Measurements from ENCODE around the gene UGT2B10.

Gene UGT2B10

DNA sequence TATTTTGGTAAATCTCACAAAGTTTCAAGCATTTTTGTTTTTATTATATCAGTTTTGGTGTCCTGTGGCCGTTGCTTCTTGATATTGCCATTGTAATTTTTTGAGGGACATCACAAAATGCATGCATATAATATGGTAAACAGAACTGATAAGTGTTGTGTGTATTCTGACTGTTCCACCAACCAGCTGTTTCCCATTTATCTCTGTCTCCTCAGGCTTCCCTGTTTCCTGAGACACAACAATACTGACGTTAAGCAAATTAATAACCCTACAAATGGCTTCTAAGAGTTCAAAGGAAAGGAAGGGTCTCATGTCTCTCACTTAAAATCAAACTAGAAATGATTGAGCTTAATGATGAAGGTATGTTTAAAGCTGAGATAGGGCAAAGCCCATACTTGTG is 40.0 kb downstream of the UGT2B10 start:
- Mint-ChIP-seq H3K4me1 (ENCODE audit: low read depth) (no peaks in the 10 kb centered on the region), H3K27me3 (ENCODE audit: low read depth) (no peaks in the 10 kb centered on the region), H3K27ac (no peak overlapping the region), H3K9me3 (no peaks in the 10 kb centered on the region), H3K4me3 (no peak overlapping the region), H3K36me3 (ENCODE audit: low read depth) (no peaks in the 10 kb centered on the region)
- DNase-seq (ENCODE audit: low spot score), result no peak

DNA sequence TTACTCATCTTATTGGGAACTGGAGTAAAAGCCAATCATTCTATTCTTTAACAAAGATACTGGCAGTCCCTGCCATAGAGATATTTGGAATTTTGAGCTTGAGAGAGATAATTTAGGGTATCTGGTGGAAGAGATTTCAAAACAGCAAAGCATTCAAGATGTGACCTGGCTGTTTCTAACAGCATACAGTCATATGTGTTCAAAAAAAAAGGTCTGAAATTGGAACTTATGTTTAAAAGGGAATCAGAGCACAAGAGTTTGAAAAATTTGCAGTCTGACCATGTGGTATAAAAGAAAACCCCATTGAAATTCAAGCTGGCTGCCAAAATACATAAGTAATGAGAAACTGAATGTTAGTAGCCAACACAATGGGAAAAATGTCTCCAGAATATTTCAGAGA is 42.2 kb downstream of the UGT2B10 start:
- no peaks in the 10 kb centered on the region for H3K9me3 Mint-ChIP-seq
- no peaks in the 10 kb centered on the region for H3K4me1 Mint-ChIP-seq (ENCODE audit: low read depth)
- no peak overlapping the region for H3K4me3 Mint-ChIP-seq
- H3K36me3 Mint-ChIP-seq (ENCODE audit: low read depth), result no peaks in the 10 kb centered on the region
- H3K27me3 Mint-ChIP-seq (ENCODE audit: low read depth), result no peaks in the 10 kb centered on the region
- no peak overlapping the region for H3K27ac Mint-ChIP-seq
- DNase-seq (ENCODE audit: low spot score), result no peak

DNA sequence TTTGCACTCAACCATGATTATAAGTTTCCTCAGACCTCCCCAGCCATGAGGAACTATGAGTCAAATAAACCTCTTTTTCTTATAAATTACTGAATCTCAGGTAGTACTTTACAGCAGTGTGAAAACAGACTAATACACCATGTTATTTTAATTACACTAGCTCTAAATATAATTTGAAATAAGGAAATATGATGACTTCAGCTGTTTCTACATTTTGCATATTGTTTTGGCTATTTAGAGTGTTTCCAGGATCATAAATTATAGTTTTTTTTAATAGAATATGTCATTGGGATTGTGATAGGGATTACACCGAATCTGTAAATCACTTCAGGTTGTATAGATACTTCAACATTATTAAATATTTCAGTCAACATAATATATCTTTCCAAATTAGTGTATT is 43.9 kb downstream of the UGT2B10 start:
- no peaks in the 10 kb centered on the region for H3K36me3 Mint-ChIP-seq (ENCODE audit: low read depth)
- H3K4me3 Mint-ChIP-seq, result no peak overlapping the region
- no peak overlapping the region for H3K27ac Mint-ChIP-seq
- H3K9me3 Mint-ChIP-seq, result no peaks in the 10 kb centered on the region
- DNase-seq (ENCODE audit: low spot score), result no peak
- no peaks in the 10 kb centered on the region for H3K4me1 Mint-ChIP-seq (ENCODE audit: low read depth)
- H3K27me3 Mint-ChIP-seq (ENCODE audit: low read depth), result no peaks in the 10 kb centered on the region

DNA sequence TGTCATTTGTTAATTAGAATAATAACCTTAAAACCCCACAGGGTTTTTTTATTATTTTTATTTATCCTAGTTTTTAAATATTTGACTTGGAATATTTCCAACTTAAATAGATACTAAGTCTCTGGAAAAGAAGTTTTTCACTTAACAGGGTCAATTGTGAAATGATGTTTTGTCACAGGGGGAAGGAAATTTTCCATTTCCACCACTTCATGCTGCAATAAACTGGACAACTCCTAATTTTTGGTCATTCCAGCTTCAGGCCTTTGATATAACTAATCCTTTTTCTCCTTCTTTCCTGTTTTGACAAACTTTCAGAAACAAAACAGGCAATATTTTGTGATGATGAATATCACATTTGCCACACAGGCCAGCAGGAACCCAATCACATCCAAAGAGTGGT is 45.3 kb downstream of the UGT2B10 start:
- Mint-ChIP-seq H3K4me1 (ENCODE audit: low read depth) (no peaks in the 10 kb centered on the region), H3K36me3 (ENCODE audit: low read depth) (no peaks in the 10 kb centered on the region), H3K4me3 (no peak overlapping the region), H3K27ac (no peak overlapping the region), H3K9me3 (no peaks in the 10 kb centered on the region), H3K27me3 (ENCODE audit: low read depth) (no peaks in the 10 kb centered on the region)
- DNase-seq (ENCODE audit: low spot score), result no peak

DNA sequence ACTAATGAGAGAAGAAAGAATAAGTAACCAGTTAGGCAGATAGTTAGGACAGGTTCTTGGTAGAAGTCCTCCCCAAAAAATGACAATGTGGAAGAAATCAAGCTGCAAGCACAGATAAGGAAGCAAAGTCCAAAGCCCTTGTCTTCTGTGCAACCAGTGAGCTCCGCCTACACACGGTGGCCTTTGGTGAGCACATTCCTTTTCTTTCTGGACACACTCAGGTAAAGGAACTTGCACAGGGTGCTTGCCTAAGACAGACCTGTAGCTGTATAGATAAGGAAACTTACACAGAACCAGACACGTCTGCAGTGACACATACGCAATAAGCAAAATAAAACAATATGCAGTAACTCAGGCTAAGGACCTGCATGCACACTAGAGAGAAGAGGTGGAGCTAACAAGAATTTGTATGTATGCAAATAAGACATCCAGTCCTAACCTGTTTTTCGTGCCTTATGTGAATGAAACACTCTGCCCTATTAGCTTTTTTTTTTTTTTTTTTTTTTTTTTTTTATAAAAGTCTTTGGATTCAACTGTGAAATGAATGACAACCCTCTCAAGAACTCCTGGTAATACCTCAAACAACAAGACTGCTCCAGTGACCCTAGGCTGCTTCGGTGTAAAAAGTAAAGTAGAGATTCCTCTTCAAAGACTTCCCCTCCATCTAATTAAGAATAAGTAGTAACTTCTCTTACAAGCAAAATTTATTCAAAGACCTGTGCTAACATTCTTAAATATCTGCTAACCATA is 48.8 kb downstream of the UGT2B10 start:
- Mint-ChIP-seq H3K4me1 (ENCODE audit: low read depth) (no peaks in the 10 kb centered on the region), H3K4me3 (no peak overlapping the region), H3K36me3 (ENCODE audit: low read depth) (no peaks in the 10 kb centered on the region), H3K27ac (no peak overlapping the region), H3K27me3 (ENCODE audit: low read depth) (no peaks in the 10 kb centered on the region), H3K9me3 (no peaks in the 10 kb centered on the region)
- DNase-seq (ENCODE audit: low spot score), result no peak

DNA sequence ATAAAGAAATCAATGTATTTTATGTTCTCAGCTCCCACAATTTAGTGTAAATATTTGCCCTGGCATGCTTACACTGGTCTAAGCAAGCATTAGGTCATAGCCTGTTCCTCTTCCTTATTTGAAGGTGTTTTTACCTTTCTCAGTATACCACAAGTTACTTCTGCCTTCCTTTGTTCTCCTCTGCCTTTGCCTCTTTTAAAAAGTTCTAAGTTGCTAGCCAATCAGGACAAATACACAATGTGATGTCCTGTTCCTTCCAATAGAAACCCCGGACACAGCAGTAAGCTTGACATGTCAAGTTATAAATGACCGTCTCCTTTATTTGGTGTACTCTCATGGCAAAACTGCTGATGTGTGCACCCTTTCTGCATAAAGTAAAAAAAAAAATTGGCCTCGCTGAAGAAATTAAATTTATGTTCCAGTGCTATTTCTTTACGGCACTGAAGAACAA is 49.4 kb downstream of the UGT2B10 start:
- DNase-seq (ENCODE audit: low spot score), result no peak
- H3K4me1 Mint-ChIP-seq (ENCODE audit: low read depth), result no peaks in the 10 kb centered on the region
- no peaks in the 10 kb centered on the region for H3K27me3 Mint-ChIP-seq (ENCODE audit: low read depth)
- H3K9me3 Mint-ChIP-seq, result no peaks in the 10 kb centered on the region
- H3K36me3 Mint-ChIP-seq (ENCODE audit: low read depth), result no peaks in the 10 kb centered on the region
- H3K27ac Mint-ChIP-seq, result no peak overlapping the region
- H3K4me3 Mint-ChIP-seq, result no peak overlapping the region

DNA sequence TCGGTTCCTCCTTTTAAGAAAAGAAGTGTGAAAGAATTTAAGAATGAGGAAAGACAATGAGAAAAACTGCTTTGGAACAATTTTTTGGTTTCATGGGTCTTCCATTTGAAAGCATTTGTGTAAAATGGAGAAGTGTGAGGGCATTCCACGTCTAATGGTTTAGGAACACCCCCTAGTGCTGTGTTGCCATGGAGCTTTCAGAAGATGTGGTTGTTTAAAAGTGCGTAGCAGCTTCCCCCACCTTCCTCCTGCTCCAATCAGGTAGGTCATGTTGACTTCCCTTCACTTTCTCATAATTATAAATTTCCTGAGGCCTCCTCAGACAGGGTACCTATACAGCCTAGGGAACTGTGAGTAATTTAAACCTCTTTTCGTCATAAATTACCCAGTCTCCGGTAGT is 50.0 kb downstream of the UGT2B10 start:
- H3K27ac Mint-ChIP-seq, result no peak overlapping the region
- no peaks in the 10 kb centered on the region for H3K36me3 Mint-ChIP-seq (ENCODE audit: low read depth)
- no peak for DNase-seq (ENCODE audit: low spot score)
- H3K4me1 Mint-ChIP-seq (ENCODE audit: low read depth), result no peaks in the 10 kb centered on the region
- no peaks in the 10 kb centered on the region for H3K9me3 Mint-ChIP-seq
- H3K27me3 Mint-ChIP-seq (ENCODE audit: low read depth), result no peaks in the 10 kb centered on the region
- H3K4me3 Mint-ChIP-seq, result no peak overlapping the region

DNA sequence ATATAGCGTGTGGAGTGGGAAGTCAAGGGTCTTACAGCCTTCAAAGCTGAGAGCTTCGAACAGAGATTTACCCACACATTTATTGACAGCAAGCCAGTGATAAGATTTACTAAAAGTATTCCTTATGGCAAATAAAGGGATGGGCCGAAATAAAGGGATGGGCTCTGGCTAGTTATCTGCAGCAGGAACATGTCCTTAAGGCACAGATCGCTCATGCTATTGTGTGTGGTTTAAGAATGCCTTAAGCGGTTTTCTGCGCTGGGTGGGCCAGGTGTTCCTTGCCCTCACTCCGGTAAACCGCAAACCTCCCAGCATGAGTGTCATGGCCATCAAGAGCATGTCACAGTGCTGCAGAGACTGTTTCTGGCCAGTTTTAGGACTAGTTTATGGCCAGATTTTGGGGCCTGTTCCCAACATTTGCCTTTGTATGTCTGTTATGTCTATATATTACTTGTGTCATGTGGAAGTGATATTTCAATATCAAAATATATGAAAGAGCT is 53.5 kb downstream of the UGT2B10 start:
- Mint-ChIP-seq H3K27me3 (ENCODE audit: low read depth) (no peaks in the 10 kb centered on the region), H3K4me3 (no peak overlapping the region), H3K36me3 (ENCODE audit: low read depth) (no peaks in the 10 kb centered on the region), H3K4me1 (ENCODE audit: low read depth) (no peaks in the 10 kb centered on the region), H3K27ac (no peak overlapping the region), H3K9me3 (no peaks in the 10 kb centered on the region)
- DNase-seq (ENCODE audit: low spot score), result no peak

DNA sequence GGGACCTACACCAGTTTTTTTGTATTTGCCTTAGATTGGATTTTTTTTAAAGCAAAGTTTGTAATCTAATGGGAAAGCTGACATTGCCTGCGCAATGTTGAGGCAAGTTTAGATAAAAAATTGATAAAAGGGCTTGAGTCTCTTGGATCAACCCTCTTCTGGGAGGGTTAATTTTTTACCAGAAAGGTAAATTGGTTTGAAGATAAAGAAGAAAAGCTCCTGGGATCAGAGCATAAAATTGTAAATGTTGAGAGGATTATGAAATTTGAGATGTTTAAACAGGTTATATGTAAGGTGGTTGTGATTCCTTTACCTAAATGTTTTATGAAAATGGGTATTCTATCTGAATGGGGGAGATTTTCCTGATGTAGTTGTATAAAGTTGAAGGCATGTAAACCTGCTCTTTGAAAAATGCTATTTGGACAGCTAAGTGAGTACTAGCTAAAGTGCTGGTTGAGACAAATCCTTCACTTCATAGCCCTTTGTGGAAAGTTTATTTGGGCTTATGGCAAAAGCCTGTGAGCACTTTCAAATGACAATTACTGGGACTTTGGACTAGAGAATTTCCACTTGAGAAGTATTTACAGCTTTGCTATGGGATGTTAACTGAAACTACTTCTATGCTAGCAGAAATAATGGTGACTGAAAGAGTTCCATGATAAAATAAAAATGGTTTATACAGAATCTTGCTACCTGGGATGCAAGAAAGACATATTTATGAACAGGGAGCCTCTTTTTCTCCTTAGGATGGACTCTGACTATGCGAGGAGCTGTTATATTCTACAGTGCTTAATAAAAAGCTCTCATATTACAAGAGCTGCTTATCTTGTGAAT is 56.2 kb downstream of the UGT2B10 start:
- no peaks in the 10 kb centered on the region for H3K27me3 Mint-ChIP-seq (ENCODE audit: low read depth)
- no peaks in the 10 kb centered on the region for H3K36me3 Mint-ChIP-seq (ENCODE audit: low read depth)
- H3K9me3 Mint-ChIP-seq, result no peaks in the 10 kb centered on the region
- no peak overlapping the region for H3K27ac Mint-ChIP-seq
- DNase-seq (ENCODE audit: low spot score), result no peak
- no peak overlapping the region for H3K4me3 Mint-ChIP-seq
- H3K4me1 Mint-ChIP-seq (ENCODE audit: low read depth), result no peaks in the 10 kb centered on the region

DNA sequence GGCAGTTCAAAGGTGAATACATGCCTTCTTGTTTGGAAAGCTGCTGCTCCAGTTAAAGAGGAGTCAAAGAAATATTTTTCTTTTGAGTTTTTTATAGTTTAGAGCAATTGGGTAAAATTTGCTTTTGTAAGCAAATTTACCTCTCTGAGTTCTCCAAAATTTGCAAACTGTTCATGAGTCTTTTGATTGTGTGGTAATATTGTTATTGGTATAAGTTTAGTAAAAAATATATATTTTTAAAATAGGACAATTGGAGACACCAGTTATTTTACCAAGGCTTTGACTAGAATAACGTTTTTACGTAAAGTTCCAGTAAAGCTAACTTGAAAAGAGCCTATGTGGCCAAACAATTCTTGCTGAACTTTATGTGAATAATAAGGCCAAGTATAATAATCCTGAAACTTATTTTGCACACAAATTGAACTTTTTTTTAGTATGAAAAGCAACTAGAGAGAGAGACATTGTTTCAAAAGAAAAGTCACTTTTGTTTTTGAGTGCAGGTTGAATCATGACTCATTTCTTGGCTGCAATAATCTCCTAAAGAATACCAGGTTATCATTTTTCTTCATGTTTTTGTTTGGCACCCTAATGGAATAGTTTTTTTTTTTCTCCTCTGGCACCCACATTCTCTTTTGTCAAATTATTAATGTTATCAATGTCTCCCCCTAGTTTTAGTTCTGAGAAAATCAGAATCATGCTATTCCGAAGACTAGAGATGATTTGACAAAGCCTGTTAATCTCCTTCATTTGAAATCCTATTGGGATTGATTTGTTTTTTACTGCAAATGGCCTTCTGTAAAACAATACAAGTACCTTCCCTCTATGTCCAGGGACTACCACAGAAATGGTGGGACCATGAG is 57.1 kb downstream of the UGT2B10 start:
- no peak overlapping the region for H3K27ac Mint-ChIP-seq
- H3K4me3 Mint-ChIP-seq, result no peak overlapping the region
- no peak for DNase-seq (ENCODE audit: low spot score)
- no peaks in the 10 kb centered on the region for H3K36me3 Mint-ChIP-seq (ENCODE audit: low read depth)
- no peaks in the 10 kb centered on the region for H3K4me1 Mint-ChIP-seq (ENCODE audit: low read depth)
- H3K27me3 Mint-ChIP-seq (ENCODE audit: low read depth), result no peaks in the 10 kb centered on the region
- no peaks in the 10 kb centered on the region for H3K9me3 Mint-ChIP-seq

DNA sequence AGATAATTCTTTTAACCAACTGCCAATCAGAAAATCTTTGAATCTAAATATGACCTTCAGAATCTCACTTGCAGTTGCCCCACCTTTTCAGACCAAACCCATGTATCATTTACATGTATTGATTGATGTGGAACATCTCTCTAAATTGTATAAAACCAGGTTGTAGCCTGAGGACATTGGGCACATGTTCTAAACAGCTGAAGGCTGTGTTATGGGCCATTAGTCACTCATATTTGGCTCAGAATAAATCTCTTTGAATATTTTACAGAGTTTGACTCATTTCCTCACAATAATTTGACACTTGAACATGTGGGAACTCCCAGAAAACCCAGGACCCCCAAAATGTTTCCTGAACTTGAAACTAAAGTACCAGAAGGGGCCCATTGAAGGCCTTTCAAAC is 58.7 kb downstream of the UGT2B10 start:
- DNase-seq (ENCODE audit: low spot score), result no peak
- Mint-ChIP-seq H3K4me3 (no peak overlapping the region), H3K36me3 (ENCODE audit: low read depth) (no peaks in the 10 kb centered on the region), H3K27ac (no peak overlapping the region), H3K9me3 (no peaks in the 10 kb centered on the region), H3K4me1 (ENCODE audit: low read depth) (no peaks in the 10 kb centered on the region), H3K27me3 (ENCODE audit: low read depth) (no peaks in the 10 kb centered on the region)

DNA sequence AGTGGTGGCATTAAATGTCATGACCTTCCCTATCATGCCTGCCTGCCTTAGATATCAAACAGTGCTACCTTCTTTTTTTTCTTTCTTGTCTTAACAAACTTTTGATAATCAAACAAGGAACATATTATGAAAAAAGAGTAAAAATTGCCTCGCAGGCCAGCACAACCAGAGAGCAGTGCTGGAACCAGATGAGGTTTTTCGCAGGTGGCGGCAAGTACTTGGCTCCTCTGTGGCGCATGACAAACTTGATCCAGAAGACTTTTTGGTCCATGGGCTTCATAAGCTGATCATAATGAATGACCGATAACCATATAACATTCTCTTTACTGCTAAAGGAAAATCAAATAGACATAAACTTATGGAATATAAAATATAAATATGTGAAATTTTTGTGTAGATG is 61.8 kb downstream of the UGT2B10 start:
- Mint-ChIP-seq H3K27me3 (ENCODE audit: low read depth) (no peaks in the 10 kb centered on the region), H3K9me3 (no peaks in the 10 kb centered on the region), H3K4me1 (ENCODE audit: low read depth) (no peaks in the 10 kb centered on the region), H3K36me3 (ENCODE audit: low read depth) (no peaks in the 10 kb centered on the region), H3K4me3 (no peak overlapping the region), H3K27ac (no peak overlapping the region)
- no peak for DNase-seq (ENCODE audit: low spot score)

DNA sequence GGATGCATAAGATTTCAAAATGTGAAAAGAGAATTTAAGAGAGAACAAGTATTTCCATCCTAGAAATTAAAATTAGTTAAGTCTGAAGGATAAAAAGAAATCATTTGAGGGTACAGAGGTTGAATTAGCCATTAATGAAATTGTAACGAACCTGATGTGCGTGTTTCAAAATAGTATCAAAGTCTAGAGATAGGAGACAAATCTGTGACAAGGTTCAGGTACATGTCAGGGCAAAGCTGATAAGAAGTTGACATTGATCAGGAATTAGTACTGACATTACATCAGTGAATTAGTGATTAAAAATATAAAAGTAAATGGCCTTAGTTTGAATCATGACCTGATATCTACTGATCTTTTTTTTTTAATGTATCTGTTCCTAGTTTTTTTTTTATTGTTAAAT is 62.3 kb downstream of the UGT2B10 start:
- no peaks in the 10 kb centered on the region for H3K36me3 Mint-ChIP-seq (ENCODE audit: low read depth)
- no peaks in the 10 kb centered on the region for H3K4me1 Mint-ChIP-seq (ENCODE audit: low read depth)
- no peaks in the 10 kb centered on the region for H3K27me3 Mint-ChIP-seq (ENCODE audit: low read depth)
- H3K27ac Mint-ChIP-seq, result no peak overlapping the region
- no peak overlapping the region for H3K4me3 Mint-ChIP-seq
- no peaks in the 10 kb centered on the region for H3K9me3 Mint-ChIP-seq
- no peak for DNase-seq (ENCODE audit: low spot score)
